Body of pancreas (tissue), 4 donors: ENCODE data around the gene KIAA1328.
"Not testable (repeated sequence)": the region's sequence is repeated elsewhere in the genome, so short reads cannot be mapped to it uniquely, and the experiment has no call there.

ENCODE experiments used
- CTCF ChIP-seq, 7 experiments: fragments of 450-650 bp in 4 of 7; fragments of 200-600 bp in 3 of 7; sonication (generic) in 3 of 7; IDR thresholded peaks; one replicate each; pipeline ENCODE4 v1.5.1; 2016 to 2019; ENCODE audit warnings: antibody characterized with exemption in 7 of 7
- POLR2A ChIP-seq, 3 donors: fragments of 450-650 bp; IDR thresholded peaks; one replicate each; pipeline ENCODE4 v1.6.1; 2016; ENCODE audit warnings: antibody characterized with exemption in 3 of 3, mild to moderate bottlenecking in 2 of 3

- not testable (repeated sequence) for TF ChIP-seq POLR2A, CTCF (IDR thresholded peaks at IDR 0.05)
These were observed 80.4 kb downstream of the KIAA1328 start for GRCh38 chr18:36909282-36909681.
